ENCODE measurements around the gene CENPM. TPM values are rescaled to one million over a fixed set of nuclear protein-coding genes. Genes with fewer than 3 reads are reported as not detected.

Gene CENPM
- total and polyA plus RNA-seq, 8 donors: 0.14 to 1.7 (median 0.62) TPM

DNA sequence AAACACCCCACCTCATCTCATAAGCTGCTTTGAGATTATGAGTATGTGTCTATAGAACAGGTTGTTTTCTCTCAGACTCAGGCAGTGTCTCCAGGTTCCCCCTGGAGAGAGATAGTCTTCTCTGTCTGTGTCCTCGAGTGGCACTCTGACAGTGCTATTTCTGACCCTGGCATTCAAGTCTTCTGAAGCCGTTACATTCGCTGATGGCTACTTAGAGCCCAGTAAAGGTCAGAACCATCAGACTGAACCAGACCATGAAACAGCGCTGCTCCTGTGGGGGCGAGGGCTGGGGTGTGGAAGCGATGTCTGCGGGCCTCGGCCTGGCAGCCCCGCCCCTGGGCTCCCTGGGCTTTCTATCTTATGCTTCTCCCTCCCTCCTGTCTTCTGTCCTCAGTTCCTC, 55.5 kb downstream of the CENPM start:
- Histone ChIP-seq H3K36me3 (peaks cover 2 to 58% (median 13%) of the 10 kb centered on the region in 3 donors), H3K27me3 (no peaks in the 10 kb centered on the region), H3K4me1 (no peaks in the 10 kb centered on the region), H3K4me3 (no peak overlapping the region), H3K27ac (no peak overlapping the region), H3K9me3 (no peaks in the 10 kb centered on the region)
- ATAC-seq (no peak), FAIRE-seq (no peak), DNase-seq (no peak)
- intact Hi-C loops (cut with DNase I): no loop called here
- TF ChIP-seq, protein P1, sequence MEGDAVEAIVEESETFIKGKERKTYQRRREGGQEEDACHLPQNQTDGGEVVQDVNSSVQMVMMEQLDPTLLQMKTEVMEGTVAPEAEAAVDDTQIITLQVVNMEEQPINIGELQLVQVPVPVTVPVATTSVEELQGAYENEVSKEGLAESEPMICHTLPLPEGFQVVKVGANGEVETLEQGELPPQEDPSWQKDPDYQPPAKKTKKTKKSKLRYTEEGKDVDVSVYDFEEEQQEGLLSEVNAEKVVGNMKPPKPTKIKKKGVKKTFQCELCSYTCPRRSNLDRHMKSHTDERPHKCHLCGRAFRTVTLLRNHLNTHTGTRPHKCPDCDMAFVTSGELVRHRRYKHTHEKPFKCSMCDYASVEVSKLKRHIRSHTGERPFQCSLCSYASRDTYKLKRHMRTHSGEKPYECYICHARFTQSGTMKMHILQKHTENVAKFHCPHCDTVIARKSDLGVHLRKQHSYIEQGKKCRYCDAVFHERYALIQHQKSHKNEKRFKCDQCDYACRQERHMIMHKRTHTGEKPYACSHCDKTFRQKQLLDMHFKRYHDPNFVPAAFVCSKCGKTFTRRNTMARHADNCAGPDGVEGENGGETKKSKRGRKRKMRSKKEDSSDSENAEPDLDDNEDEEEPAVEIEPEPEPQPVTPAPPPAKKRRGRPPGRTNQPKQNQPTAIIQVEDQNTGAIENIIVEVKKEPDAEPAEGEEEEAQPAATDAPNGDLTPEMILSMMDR (IDR thresholded peaks at IDR 0.05): no peak
- 94 to 97% methylated on average over 9 of the region's 9 CpGs for WGBS, 2 donors

Small RNA genes lying within 50 kb of the gene (microRNA-seq; reads per million reads assigned to microRNA genes)
- 20.0 to 44.0 reads per million in 2 donors for gene MIR33A

Other genes starting within 250 kb of the CENPM start
- gene MEI1, start 247.6 kb downstream of the CENPM start, total RNA-seq: 1 to 10 TPM in 1 of 6 donors, under 1 TPM in 4, not detected in 1; 0.28 to 2.3 (median 0.35) TPM
- gene MEI1, start 247.6 kb downstream of the CENPM start, polyA plus RNA-seq: under 1 TPM; 0.15 to 0.70 TPM
- 1 to 10 TPM; 2.9 to 7.6 (median 4.9) TPM for gene CCDC134, start 146.5 kb downstream of the CENPM start, total RNA-seq
- 1 to 10 TPM; 1.9 to 2.0 TPM for gene CCDC134, start 146.5 kb downstream of the CENPM start, polyA plus RNA-seq
- 10 to 100 TPM; 28.2 to 44.8 (median 34.3) TPM for gene SREBF2, start 114.0 kb downstream of the CENPM start, total RNA-seq
- gene SREBF2, start 114.0 kb downstream of the CENPM start, polyA plus RNA-seq: 10 to 100 TPM; 32.7 to 37.3 TPM
- not detected for gene SHISA8, start 32.1 kb downstream of the CENPM start, total RNA-seq
- not detected for gene SHISA8, start 32.1 kb downstream of the CENPM start, polyA plus RNA-seq
- gene TNFRSF13C, start 20.3 kb downstream of the CENPM start, total RNA-seq: under 1 TPM in 4 of 6 donors, not detected in 2; 0.06 to 0.14 (median 0.12) TPM
- gene TNFRSF13C, start 20.3 kb downstream of the CENPM start, polyA plus RNA-seq: under 1 TPM; 0.04 to 0.05 TPM
- gene SEPTIN3, start 22.3 kb upstream of the CENPM start, total RNA-seq: 1 to 10 TPM in 3 of 6 donors, under 1 TPM in 3; 0.22 to 1.6 (median 0.97) TPM
- 1 to 10 TPM; 1.9 to 8.5 TPM for gene SEPTIN3, start 22.3 kb upstream of the CENPM start, polyA plus RNA-seq
- gene WBP2NL, start 51.6 kb upstream of the CENPM start, total RNA-seq: 1 to 10 TPM; 1.4 to 2.8 (median 1.7) TPM
- gene WBP2NL, start 51.6 kb upstream of the CENPM start, polyA plus RNA-seq: 1 to 10 TPM; 1.3 to 1.9 TPM
- 10 to 100 TPM in 1 of 6 donors, 1 to 10 TPM in 5; 3.1 to 13.9 (median 5.7) TPM for gene NAGA, start 123.7 kb upstream of the CENPM start, total RNA-seq
- 1 to 10 TPM; 3.2 to 7.9 TPM for gene NAGA, start 123.7 kb upstream of the CENPM start, polyA plus RNA-seq
- 1 to 10 TPM; 7.4 to 9.8 (median 9.5) TPM for gene PHETA2, start 127.1 kb upstream of the CENPM start, total RNA-seq
- gene PHETA2, start 127.1 kb upstream of the CENPM start, polyA plus RNA-seq: 10 to 100 TPM; 10.1 to 10.9 TPM
- 10 to 100 TPM; 50.9 to 81.9 (median 58.1) TPM for gene SMDT1, start 132.5 kb upstream of the CENPM start, total RNA-seq
- 100 to 1,000 TPM in 1 of 2 donors, 10 to 100 TPM in 1; 53.1 to 119 TPM for gene SMDT1, start 132.5 kb upstream of the CENPM start, polyA plus RNA-seq
- gene NDUFA6, start 143.6 kb upstream of the CENPM start, total RNA-seq: 10 to 100 TPM; 16.8 to 32.4 (median 23.0) TPM
- 10 to 100 TPM; 36.6 to 44.5 TPM for gene NDUFA6, start 143.6 kb upstream of the CENPM start, polyA plus RNA-seq
- gene CYP2D6, start 183.7 kb upstream of the CENPM start, total RNA-seq: 1 to 10 TPM in 1 of 6 donors, under 1 TPM in 5; 0.35 to 1.5 (median 0.49) TPM
- 1 to 10 TPM; 3.5 to 7.3 TPM for gene CYP2D6, start 183.7 kb upstream of the CENPM start, polyA plus RNA-seq